Osteoblast (primary cell): Measurements from ENCODE around the gene TOP3B. TPM values are rescaled to one million over a fixed set of nuclear protein-coding genes. Genes with fewer than 3 reads are reported as not detected.
A peak's percentile ranks its signal among the peaks of the same experiment; 100 is the strongest.

Source experiments
- DNase-seq: peaks from one replicate; pipeline ENCODE4 v3.0.0; 2011; ENCODE audit warnings: low spot score, mixed read lengths; ENCODE audit not compliant: insufficient read length; ENCODE audit errors: missing footprints
- H2AFZ ChIP-seq: 2 replicates; pipeline ENCODE4 v1.6.0; 2011; ENCODE audit warnings: mild to moderate bottlenecking, low read length
- H3K27ac ChIP-seq: 2 replicates; pipeline ENCODE4 v1.5.1; 2011; ENCODE audit warnings: mild to moderate bottlenecking, low read depth, low read length, moderate library complexity
- H3K27me3 ChIP-seq: 2 replicates; pipeline ENCODE4 v1.6.0; 2012; ENCODE audit warnings: mild to moderate bottlenecking, control low read depth, inconsistent platforms, low read length, moderate library complexity; ENCODE audit not compliant: insufficient read depth
- H3K36me3 ChIP-seq: 2 replicates; pipeline ENCODE4 v1.5.1; 2011; ENCODE audit warnings: mild to moderate bottlenecking, low read length, control low read depth, moderate library complexity; ENCODE audit not compliant: insufficient read depth
- H3K4me1 ChIP-seq: 2 replicates; pipeline ENCODE4 v1.5.1; 2011; ENCODE audit warnings: mild to moderate bottlenecking, low read length, control low read depth, moderate library complexity; ENCODE audit not compliant: insufficient read depth
- H3K4me2 ChIP-seq: 2 replicates; pipeline ENCODE4 v1.6.0; 2011; ENCODE audit warnings: mild to moderate bottlenecking, low read length; ENCODE audit not compliant: insufficient read depth
- H3K4me3 ChIP-seq: fragments of 200-600 bp; sonication (generic); 3 replicates; pipeline ENCODE4 v1.5.1; 2012; ENCODE audit warnings: mild to moderate bottlenecking, low read length, inconsistent platforms; ENCODE audit not compliant: insufficient read depth
- H3K79me2 ChIP-seq: 2 replicates; pipeline ENCODE4 v1.6.0; 2012; ENCODE audit warnings: mild to moderate bottlenecking, low read length, control low read depth, inconsistent platforms; ENCODE audit not compliant: insufficient read depth
- H3K9me3 ChIP-seq: 2 replicates; pipeline ENCODE4 v1.5.1; 2011; ENCODE audit warnings: low read depth, low read length, control low read depth
- H4K20me1 ChIP-seq: 2 replicates; pipeline ENCODE4 v1.6.0; 2012; ENCODE audit warnings: mild to moderate bottlenecking, low read length, control low read depth; ENCODE audit not compliant: insufficient read depth
- CTCF ChIP-seq: IDR thresholded peaks from 2 replicates; pipeline ENCODE4 v1.5.1; 2011; ENCODE audit warnings: mild to moderate bottlenecking, low read depth, low read length, moderate library complexity; ENCODE audit errors: extremely low read depth
- total RNA-seq: library from RNA; depleted of rRNA; stranded (reverse); fragments of >200 nt; gene quantifications from 2 replicates; pipeline ENCODE4 v1.2.3, GENCODE V29; 2012

TOP3B gene, protein sequence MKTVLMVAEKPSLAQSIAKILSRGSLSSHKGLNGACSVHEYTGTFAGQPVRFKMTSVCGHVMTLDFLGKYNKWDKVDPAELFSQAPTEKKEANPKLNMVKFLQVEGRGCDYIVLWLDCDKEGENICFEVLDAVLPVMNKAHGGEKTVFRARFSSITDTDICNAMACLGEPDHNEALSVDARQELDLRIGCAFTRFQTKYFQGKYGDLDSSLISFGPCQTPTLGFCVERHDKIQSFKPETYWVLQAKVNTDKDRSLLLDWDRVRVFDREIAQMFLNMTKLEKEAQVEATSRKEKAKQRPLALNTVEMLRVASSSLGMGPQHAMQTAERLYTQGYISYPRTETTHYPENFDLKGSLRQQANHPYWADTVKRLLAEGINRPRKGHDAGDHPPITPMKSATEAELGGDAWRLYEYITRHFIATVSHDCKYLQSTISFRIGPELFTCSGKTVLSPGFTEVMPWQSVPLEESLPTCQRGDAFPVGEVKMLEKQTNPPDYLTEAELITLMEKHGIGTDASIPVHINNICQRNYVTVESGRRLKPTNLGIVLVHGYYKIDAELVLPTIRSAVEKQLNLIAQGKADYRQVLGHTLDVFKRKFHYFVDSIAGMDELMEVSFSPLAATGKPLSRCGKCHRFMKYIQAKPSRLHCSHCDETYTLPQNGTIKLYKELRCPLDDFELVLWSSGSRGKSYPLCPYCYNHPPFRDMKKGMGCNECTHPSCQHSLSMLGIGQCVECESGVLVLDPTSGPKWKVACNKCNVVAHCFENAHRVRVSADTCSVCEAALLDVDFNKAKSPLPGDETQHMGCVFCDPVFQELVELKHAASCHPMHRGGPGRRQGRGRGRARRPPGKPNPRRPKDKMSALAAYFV
- total RNA-seq: 27.9 and 33.6 TPM in 2 replicates

- peak; percentile 97 for DNase-seq
- Histone ChIP-seq H3K79me2 (peaks cover 50% of the 10 kb centered on the region), H3K4me1 (peaks cover 8% of the 10 kb centered on the region), H4K20me1 (peaks cover 21% of the 10 kb centered on the region), H2AFZ (peak within 1 kb of the TSS; percentile 90), H3K27ac (peak within 1 kb of the TSS; percentile 83), H3K4me2 (peak within 1 kb of the TSS; percentile 98), H3K27me3 (no peaks in the 10 kb centered on the region), H3K36me3 (no peaks in the 10 kb centered on the region), H3K9me3 (no peaks in the 10 kb centered on the region), H3K4me3 (peak within 1 kb of the TSS; percentile 99)
- no peak for TF ChIP-seq CTCF
These were observed at the start of gene TOP3B for GRCh38 chr22:21982338-21982965. Gene TOP3B, minus strand, starts transcription at chr22:21982787. Its CDS starts 7,078 bp downstream, at chr22:21975709.

DNA sequence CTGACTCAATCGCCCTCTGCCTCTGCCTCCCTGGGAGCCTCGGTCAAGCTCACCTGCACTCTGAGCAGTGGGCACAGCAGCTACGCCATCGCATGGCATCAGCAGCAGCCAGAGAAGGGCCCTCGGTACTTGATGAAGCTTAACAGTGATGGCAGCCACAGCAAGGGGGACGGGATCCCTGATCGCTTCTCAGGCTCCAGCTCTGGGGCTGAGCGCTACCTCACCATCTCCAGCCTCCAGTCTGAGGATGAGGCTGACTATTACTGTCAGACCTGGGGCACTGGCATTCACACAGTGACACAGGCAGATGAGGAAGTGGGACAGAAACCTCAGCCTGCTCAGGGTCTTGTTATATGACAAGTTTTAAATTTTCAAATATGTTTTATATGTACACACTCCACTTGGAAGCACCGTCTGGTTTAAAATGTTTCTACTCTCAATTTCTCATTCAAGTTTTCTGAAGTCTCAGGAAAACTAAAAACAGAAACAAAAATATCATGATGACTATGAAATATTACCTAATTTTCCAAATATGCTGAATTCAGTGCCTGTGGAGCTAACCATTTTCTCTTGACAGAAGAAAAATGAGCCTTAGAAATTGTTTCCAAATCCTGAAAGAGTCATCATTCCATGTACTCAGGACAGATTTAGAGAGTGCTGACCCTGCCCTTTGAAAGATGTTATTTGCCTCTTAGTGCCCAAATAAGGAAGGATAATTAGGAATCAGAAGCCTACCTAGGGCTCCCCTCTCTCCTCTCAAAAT, 48.8 kb upstream of the TOP3B start:
- no peak for TF ChIP-seq CTCF
- no peak overlapping the region for H3K4me3 ChIP-seq
- no peak overlapping the region for H3K27ac ChIP-seq
- no peak overlapping the region for H3K4me2 ChIP-seq
- no peak for DNase-seq
- no peaks in the 10 kb centered on the region for H3K36me3 ChIP-seq
- H3K79me2 ChIP-seq: no peaks in the 10 kb centered on the region
- H2AFZ ChIP-seq: no peak overlapping the region
- no peaks in the 10 kb centered on the region for H3K9me3 ChIP-seq
- no peaks in the 10 kb centered on the region for H4K20me1 ChIP-seq
- H3K27me3 ChIP-seq: peaks cover 5% of the 10 kb centered on the region
- H3K4me1 ChIP-seq: no peaks in the 10 kb centered on the region

- Histone ChIP-seq H3K4me2 (no peak overlapping the region), H3K9me3 (no peaks in the 10 kb centered on the region), H4K20me1 (no peaks in the 10 kb centered on the region), H2AFZ (no peak overlapping the region), H3K4me1 (no peaks in the 10 kb centered on the region), H3K27me3 (peaks cover under 1% of the 10 kb centered on the region), H3K4me3 (no peak overlapping the region), H3K27ac (no peak overlapping the region), H3K36me3 (no peaks in the 10 kb centered on the region), H3K79me2 (no peaks in the 10 kb centered on the region)
- peak; percentile 28 for TF ChIP-seq CTCF
- no peak for DNase-seq
These were observed 48.1 kb upstream of the TOP3B start for GRCh38 chr22:22030493-22031182.
